Stimulated activated CD8-positive, alpha-beta memory T cell treated with anti-CD3 and anti-CD28 coated beads, Interleukin-4, amount 100 ng/mL, for 24 hours (primary cell): Measurements from ENCODE around the gene CAMK1G.

ENCODE experiments used
- DNase-seq: peaks from one replicate; pipeline ENCODE4 v3.0.0-alpha.2; 2020; ENCODE audit warnings: low read depth

CAMK1G gene

GRCh38 chr1:209565759-209566678, 17.5 kb upstream of the CAMK1G start:
- peak; percentile 52 for DNase-seq

- no peak for DNase-seq
Measured at GRCh38 chr1:209567698-209568175, 15.8 kb upstream of the CAMK1G start.

GRCh38 chr1:209569455-209570207, 13.9 kb upstream of the CAMK1G start:
- DNase-seq, result peak; percentile 54

- DNase-seq, result no peak
Measured at GRCh38 chr1:209570743-209571142, 12.8 kb upstream of the CAMK1G start.

- peak; percentile 49 for DNase-seq
Measured at GRCh38 chr1:209576392-209577197, 6.9 kb upstream of the CAMK1G start.

- no peak for DNase-seq
Measured at GRCh38 chr1:209577346-209577745, 6.2 kb upstream of the CAMK1G start.

- DNase-seq, result no peak
Measured at GRCh38 chr1:209580577-209580976, 2.9 kb upstream of the CAMK1G start.

GRCh38 chr1:209584231-209584672, 738 bp downstream of the CAMK1G start:
- DNase-seq, result no peak

- no peak for DNase-seq
Measured at GRCh38 chr1:209585197-209585596, 1.7 kb downstream of the CAMK1G start.

GRCh38 chr1:209585672-209586071, 2.2 kb downstream of the CAMK1G start:
- DNase-seq, result no peak

GRCh38 chr1:209586221-209586740, 2.8 kb downstream of the CAMK1G start:
- DNase-seq, result no peak

- no peak for DNase-seq
Measured at GRCh38 chr1:209587789-209588188, 4.3 kb downstream of the CAMK1G start.

- DNase-seq, result no peak
Measured at GRCh38 chr1:209589440-209589839, 5.9 kb downstream of the CAMK1G start.

GRCh38 chr1:209589863-209590262, 6.3 kb downstream of the CAMK1G start:
- DNase-seq, result no peak

- DNase-seq, result no peak
Measured at GRCh38 chr1:209590405-209590804, 6.9 kb downstream of the CAMK1G start.

- DNase-seq, result no peak
Measured at GRCh38 chr1:209593747-209594146, 10.2 kb downstream of the CAMK1G start.

- DNase-seq, result no peak
Measured at GRCh38 chr1:209594440-209594839, 10.9 kb downstream of the CAMK1G start.

- no peak for DNase-seq
Measured at GRCh38 chr1:209595028-209595427, 11.5 kb downstream of the CAMK1G start.

- DNase-seq, result no peak
Measured at GRCh38 chr1:209595599-209596285, 12.2 kb downstream of the CAMK1G start.

GRCh38 chr1:209597499-209597898, 14.0 kb downstream of the CAMK1G start:
- DNase-seq, result no peak

- no peak for DNase-seq
Measured at GRCh38 chr1:209598227-209598626, 14.7 kb downstream of the CAMK1G start.
